ENCODE data around the gene MYH7.
"Not testable (repeated sequence)": the region's sequence is repeated elsewhere in the genome, so short reads cannot be mapped to it uniquely, and the experiment has no call there.

The MYH7 gene

GRCh38 chr14:23399591-23399990, 35.9 kb downstream of the MYH7 start:
- TF ChIP-seq CTCF (IDR thresholded peaks at IDR 0.05): no peak
- H3K27ac ChIP-seq: no peak overlapping the region
- no peak for DNase-seq (ENCODE audit: low spot score)
- H3K4me3 ChIP-seq: no peak overlapping the region

DNA sequence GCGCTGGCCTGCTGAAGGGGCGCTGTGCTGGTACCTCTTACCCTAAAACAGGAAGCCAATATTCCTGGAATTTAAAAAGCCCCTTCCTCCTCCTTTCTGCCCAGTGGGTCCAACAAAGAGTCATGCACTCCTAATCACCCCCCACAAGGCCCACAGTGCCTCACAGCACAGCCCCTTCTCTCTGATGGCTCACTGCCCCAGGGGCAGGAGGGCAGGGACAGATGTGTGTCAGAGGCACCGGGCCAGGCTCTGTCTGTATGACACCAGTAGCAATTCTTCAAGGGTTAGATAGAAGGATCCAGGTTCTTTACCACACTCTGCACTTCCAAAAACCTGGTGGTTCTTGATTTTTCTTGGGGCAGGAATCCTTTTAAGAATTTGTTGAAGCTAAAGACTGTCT, 36.3 kb downstream of the MYH7 start:
- Histone ChIP-seq H3K4me3 (no peak overlapping the region), H3K27ac (no peak overlapping the region)
- TF ChIP-seq CTCF (IDR thresholded peaks at IDR 0.05): no peak
- DNase-seq (ENCODE audit: low spot score): no peak

GRCh38 chr14:23398348-23398747, 37.1 kb downstream of the MYH7 start:
- no peak for DNase-seq (ENCODE audit: low spot score)
- no peak for TF ChIP-seq CTCF (IDR thresholded peaks at IDR 0.05)
- Histone ChIP-seq H3K27ac (no peak overlapping the region), H3K4me3 (no peak overlapping the region)

DNA sequence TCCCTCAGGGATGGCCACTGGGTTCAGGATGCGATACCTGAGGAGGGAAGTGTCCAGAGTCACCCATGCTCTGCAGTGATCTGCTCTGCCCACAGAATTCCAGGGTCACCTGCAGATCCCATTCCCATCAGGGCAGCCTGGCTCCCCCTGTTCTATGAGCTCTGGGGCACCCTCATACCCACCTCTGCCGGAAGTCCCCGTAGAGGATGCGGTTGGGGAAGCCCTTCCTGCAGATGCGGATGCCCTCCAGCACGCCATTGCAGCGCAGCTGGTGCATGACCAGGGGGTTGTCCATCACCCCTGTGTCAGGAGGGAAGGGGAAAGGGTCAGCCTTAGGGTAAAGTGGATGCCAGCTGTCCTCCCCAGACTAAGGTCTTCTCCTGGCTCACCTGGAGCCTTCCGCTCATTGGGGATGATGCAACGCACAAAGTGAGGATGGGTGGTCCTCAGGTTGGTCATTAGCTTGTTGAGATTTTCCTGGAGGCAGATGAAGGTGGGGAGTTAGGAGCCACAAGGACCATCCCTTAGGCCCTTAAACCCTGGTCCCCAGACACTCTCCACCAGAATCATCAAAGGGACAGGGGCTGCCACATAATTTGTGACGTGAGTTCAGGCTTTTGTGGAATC, 38.6 kb downstream of the MYH7 start:
- no peak for DNase-seq (ENCODE audit: low spot score)
- H3K27ac ChIP-seq: no peak overlapping the region
- no peak for TF ChIP-seq CTCF (IDR thresholded peaks at IDR 0.05)
- no peak overlapping the region for H3K4me3 ChIP-seq

- Histone ChIP-seq H3K4me3 (no peak overlapping the region), H3K27ac (no peak overlapping the region)
- TF ChIP-seq CTCF (IDR thresholded peaks at IDR 0.05): no peak
- DNase-seq (ENCODE audit: low spot score): no peak
These were observed 39.3 kb downstream of the MYH7 start for GRCh38 chr14:23396126-23396525.

GRCh38 chr14:23392613-23393012, 42.8 kb downstream of the MYH7 start:
- Histone ChIP-seq H3K27ac (no peak overlapping the region), H3K4me3 (no peak overlapping the region)
- no peak for DNase-seq (ENCODE audit: low spot score)
- TF ChIP-seq CTCF (IDR thresholded peaks at IDR 0.05): no peak

GRCh38 chr14:23389871-23390270, 45.6 kb downstream of the MYH7 start:
- not testable (repeated sequence) for H3K27ac ChIP-seq; H3K4me3 ChIP-seq; DNase-seq (ENCODE audit: low spot score)

DNA sequence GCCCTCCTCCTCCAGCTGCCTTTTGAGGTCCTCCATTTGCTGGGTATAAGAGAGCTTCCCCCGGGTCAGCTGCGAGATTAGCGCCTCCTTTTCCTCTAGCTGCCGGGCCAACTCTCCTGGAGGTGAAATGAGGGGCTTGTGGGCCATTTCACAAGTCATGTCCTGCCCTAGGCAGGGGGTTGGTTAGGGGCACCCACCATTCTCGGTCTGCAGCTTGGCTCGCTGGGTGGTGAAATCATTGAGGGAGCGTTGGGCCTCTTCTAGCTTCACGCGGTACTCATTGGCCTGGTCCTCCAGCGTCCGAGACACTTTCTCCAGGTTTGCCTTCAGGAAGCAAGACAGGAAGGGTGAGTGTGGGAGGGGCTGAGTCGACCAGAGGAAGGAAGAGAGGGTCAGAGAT, 46.1 kb downstream of the MYH7 start:
- TF ChIP-seq CTCF (IDR thresholded peaks at IDR 0.05): no peak
- no peak overlapping the region for H3K27ac ChIP-seq
- DNase-seq (ENCODE audit: low spot score): no peak
- no peak overlapping the region for H3K4me3 ChIP-seq

Measured in coronary artery (tissue), 2 donors.